ENCODE measurements around the gene USP34.
"Not testable (repeated sequence)": the region's sequence is repeated elsewhere in the genome, so short reads cannot be mapped to it uniquely, and the experiment has no call there.

USP34 gene

DNA sequence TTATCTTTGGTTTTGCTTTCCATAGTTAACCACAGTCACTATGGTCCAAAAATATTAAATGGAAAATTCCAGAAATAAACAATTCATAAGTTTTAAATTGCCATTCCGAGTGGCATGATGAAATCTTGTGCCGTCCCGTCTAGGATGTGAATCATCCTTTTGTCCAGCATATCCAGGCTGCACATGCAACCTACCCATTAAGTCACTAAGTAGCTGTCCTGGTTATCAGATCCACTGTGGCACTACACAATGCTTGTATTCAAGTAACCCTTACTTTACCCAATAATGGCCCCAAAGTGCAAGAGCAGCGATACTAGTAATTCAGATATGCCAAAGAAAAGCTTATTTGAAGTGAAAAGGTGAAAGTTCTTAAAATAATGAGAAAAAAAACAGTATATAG is 10.7 kb downstream of the USP34 start:
- DNase-seq (ENCODE audit: low spot score) = no peak

DNA sequence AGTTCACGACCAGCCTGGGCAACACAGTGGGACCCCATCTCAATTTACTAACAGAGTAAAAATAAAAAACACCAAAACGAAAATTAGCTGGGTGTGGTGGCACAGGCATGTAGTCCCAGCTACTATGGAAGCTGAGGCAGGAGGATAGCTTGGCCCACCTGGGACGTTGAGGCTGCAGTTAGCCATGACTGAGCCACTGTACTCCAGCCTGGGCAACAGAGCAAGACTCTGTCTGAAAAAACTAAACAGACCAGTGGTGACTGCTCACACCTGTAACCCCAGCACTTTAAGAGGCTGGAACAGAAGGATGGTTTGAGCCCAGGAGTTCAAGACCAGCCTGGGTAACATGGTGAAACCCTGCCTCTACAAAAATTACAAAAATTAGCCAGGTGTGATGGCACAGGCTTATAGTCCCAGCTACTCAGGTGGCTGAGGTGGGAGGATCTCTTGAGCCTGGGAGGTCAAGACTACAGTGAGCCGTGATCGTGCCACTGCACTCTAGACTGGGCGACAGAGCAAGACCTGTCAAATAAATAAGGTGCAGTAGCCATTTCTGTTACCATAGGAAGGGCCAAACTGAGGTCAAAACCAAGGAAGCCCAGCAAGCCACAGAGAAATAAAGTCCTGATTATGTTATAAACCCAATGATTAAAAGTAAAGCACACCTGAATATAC is 14.0 kb downstream of the USP34 start:
- no peak for DNase-seq (ENCODE audit: low spot score)

DNA sequence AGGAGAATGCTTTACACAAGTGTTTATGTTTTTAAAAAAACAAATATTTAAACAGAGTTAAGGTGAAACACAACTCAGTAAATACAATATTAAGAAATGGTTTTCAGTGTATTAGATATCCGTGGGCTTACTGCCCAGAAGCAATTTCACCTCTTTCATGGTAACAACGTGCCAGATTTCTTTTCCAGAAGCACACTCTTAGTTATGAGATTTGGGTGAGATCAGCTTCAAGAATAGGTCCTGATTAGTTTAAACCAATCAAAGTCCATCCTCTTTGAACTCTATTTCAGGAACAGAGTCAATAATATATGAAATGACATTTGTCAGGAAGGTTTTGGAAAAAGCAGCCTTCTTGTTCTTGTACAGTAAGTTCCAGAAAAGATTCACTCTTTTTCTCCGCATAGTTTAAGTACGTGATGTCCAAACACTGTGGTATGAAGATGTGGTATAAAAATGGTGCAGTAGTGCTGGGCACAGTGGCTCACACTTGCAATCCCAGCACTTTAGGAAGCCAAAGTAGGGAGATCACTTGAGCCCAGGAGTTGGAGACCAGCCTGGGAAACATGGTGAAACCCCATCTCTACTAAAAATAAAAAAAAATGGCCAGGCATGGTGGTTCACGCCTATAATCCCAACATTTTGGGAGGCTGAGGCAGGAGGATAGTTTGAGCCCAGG is 14.7 kb downstream of the USP34 start:
- DNase-seq (ENCODE audit: low spot score) = no peak

DNA sequence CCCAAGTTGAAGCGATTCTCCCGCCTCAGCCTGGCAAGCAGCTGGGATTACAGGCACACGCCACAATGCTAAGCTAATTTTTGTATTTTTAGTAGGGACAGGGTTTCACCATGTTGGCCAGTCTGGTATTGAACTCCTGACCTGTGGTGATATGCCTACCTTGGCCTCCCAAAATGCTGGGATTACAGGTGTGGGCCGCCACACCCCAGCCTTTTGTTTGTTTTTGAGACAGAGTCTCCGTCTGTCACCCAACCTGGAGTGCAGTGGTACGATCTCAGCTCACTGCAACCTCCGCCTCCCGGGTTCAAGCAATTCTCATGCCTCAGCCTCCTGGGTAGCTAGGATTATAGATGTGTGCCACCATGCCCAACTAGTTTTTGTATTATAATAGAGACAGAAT is 15.9 kb downstream of the USP34 start:
- not testable (repeated sequence) for DNase-seq (ENCODE audit: low spot score)

DNA sequence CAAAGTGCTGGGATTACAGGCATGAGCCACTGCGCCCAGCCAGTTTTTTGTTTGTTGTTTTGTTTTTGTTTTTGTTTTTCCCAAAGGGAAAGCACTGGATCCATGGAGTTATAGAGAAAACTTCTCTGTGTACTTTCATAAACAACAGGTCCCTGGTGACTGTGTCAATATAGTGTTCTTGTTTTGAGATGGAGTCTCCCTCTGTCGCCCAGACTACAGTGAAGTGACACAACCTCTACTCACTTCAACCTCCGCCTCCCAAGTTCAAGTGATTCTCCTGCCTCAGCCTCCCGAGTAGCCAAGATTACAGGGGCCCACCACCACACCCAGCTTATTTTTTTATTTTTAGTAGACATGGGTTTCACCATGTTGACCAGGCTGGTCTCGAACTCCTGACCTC is 16.5 kb downstream of the USP34 start:
- DNase-seq (ENCODE audit: low spot score) = no peak

DNA sequence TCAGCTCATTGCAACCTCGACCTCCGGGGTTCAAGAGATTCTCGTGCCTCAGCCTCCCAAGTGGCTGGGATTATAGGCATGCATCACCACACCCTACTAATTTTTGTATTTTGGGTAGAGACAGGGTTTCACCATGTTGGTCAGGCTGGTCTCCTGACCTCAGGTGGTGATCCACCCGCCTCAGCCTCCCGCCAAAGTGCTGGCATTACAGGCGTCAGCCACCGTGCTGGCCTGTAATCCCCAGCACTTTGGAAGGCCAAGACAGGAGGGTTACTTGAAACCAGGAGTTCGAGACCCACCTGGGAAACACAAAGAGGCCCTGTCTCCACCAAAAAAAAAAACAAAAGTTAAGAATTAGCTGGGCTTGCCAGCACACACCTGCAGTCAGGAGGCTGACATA is 18.5 kb downstream of the USP34 start:
- DNase-seq (ENCODE audit: low spot score) = no peak

DNA sequence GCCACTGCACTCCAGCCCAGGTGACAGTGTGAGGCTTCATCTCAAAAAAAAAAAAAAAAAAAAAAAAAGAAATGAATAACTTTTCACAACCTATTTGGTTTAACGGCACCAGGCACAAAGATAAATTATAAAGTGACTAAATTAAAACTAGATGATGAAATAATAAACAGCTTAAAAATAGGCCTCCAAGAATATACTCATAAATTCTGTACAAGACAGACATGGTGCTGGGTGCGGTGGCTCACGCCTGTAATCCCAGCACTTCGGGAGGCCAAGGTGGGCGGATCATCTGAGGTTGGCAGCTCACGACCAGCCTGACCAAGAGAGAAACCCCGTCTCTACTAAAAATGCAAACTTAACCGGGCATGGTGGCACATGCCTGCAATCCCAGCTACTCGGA is 19.7 kb downstream of the USP34 start:
- no peak for DNase-seq (ENCODE audit: low spot score)

DNA sequence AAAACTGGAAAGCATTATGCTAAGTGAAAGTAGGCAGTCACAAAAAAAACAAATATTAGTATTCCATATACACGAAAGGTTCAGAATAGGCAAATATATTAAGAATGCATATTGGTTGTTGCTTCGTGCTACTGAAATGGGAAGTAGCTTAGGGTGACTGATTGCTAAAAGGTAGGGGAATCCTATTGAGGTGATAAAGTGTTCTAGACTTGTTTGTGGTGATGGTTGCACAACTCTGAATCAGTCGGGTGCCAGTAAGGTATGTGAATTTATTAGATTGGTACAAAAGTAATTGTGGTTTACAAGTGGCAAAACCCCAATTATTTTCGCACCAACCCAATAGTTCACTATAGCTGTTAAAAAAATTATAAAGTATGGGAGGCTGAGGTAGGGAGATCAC is 20.7 kb downstream of the USP34 start:
- no peak for DNase-seq (ENCODE audit: low spot score)

DNA sequence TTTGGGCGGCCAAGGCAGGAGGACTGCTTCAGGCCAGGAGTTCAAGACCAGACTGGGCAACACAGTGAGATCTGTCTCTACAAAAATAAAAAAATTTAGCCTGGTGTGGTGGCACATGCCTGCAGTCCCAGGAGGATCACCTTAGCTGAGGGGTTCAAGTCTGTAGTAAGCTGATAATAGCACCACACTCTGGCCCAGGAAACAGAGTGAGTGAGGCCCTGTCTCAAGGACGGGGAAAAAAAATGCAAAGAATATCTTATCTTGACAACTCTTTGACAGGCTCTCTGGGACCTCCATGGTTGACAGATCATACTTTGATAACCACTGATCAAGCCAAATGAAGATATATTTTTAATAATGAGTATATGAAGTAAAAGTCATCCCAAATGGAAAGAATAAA is 22.7 kb downstream of the USP34 start:
- no peak for DNase-seq (ENCODE audit: low spot score)

DNA sequence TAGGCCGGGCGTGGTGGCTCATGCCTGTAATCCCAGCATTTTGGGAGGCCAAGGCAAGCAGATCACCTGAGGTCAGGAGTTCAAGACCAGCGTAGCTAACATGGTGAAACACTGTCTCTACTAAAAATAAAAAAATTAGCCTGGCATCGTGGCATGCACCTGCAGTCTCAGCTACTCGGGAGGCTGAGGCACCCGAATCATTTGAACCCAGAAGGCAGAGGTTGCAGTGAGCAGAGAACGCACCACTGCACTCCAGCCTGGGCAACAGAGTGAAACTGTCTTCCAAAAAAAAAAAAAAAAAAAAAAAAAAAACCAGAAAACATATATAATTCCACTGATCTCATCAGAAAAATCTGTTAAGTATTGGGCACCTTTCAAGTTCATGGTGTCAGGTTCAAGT is 23.9 kb downstream of the USP34 start:
- DNase-seq (ENCODE audit: low spot score) = not testable (repeated sequence)

DNA sequence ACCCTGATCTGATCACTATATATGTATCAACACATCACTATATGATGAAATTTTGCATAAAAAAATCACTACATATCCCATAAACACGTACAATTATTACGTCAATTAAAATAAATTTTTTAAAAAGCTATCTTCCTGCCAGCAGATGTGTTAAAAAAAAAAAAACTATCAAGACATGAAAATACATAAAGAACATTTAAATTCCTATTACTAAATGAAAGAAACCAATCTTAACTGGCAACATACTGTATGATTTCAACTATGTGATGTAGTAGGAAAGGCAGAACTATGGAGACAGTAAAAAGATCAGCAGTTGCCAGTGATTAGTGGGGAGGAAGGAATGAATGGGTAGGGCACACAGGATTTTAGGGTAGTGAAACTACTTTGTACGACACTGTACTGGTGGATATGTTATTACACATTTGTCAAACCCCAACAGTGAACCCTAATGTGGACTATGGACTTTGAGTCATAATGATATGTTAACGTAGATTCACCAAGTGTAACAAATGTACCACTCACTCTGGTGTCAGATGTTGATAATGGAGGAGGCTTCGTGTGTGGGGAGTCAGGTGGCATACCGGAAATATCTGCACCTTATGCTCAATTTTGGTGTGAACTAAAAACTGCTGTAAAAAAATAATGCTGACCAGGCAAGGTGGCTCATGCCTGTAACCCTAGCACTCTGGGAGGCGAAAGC is 27.4 kb downstream of the USP34 start:
- DNase-seq (ENCODE audit: low spot score) = no peak

DNA sequence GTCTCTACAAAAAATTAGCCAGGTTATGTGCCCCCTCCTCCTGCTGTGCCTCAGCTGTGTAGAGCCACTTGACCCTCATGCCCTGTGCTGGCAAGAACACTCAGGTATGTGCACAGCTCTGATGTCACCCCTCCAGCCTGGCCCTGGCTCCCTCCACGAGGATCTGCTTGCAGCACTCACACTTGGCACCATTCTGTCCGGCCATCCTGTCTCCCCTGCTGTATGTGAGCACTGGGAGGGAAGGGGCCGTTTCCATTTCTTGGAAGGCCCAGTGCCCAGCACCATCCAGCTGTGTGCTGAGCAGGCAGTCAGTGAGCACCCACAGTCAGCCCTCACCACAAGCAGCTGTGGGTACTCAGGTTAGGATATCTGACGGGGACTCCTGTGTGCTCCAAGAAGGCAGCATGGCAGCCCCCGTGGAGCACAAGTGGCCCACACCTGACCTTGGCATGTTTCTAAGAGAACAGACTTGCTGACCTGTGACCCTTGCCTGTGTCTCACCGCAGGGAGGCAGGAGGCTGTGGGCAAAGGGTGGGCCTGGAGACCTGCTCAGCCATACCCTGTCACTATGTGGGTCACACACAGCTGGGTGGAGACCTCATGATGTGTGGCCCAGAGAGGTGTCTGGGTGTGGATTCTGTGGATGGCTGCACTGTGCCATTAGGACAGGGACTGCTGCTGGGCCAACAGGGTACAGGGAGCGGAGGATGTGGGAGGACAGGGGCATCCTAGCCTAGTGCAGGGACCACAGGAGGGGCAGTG is 31.5 kb downstream of the USP34 start:
- DNase-seq (ENCODE audit: low spot score) = no peak

DNA sequence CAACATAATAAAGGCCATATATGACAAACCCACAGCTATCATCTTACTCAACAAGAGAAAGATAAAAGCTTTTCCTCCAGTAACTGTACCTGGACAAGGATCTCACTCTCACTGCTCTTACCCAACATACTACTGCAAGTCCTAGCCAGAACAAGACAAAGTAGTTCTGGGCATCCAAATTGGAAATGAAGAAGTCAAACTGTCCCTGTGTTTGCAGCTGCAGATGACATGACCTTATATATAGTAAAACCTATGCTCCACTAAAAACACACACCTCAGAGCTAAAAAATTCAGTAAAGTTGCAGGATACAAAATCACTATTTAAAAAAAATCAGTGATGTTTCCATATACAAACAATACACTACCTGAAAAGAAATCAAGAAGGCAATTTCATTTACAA is 32.2 kb downstream of the USP34 start:
- no peak for DNase-seq (ENCODE audit: low spot score)

DNA sequence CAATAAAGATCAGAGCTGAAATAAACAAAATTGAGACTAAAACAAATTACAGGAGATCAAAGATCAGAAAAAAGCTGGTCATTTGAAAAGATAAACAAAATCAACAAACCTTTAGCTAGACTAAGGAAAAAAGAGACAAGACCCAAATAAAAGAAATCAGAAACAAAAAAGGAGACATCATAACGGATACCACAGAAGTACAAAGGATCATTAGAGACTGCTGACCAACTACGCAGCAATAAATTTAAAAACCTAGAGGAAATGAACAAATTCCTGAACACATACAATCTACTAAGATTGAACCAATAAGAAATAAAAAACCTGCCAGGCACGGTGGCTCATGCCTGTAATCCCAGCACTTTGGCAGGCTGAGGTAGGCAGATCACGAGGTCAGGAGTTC is 33.7 kb downstream of the USP34 start:
- no peak for DNase-seq (ENCODE audit: low spot score)

DNA sequence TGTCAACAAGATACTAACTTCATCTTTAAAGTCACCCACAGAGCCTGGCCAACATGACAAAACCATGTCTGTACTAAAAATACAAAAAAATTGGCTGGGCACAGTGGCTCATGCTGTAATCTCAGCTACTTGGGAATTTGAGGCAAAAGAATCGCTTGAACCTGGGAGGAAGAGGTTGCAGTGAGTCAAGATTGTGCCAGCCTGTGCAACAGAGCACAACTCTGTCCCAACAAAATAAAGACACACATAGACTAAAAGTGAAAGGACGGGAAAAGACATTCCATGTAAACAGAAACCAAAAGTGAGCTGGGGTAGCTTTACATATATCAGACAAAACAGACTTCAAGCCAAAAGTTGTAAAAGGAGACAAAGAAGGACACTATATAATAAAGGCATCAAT is 34.8 kb downstream of the USP34 start:
- no peak for DNase-seq (ENCODE audit: low spot score)

DNA sequence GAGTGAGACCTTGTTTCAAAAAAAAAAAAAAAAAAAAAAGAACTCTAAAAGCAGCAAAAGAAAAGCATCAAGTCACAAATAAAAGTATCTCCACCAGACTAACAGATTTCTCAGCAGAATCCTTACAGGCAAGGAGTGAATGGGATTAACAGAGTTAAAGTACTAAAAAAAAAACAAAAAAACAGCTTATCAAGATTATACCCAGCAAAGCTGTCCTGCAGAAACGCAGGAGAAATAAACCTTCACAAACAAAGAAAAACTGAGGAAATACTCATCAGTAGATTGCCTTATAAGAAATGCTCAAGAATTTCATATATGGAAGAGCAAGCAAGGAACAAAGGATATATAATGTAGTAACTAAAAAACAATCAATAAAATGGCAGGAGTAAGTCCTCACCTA is 35.6 kb downstream of the USP34 start:
- no peak for DNase-seq (ENCODE audit: low spot score)

DNA sequence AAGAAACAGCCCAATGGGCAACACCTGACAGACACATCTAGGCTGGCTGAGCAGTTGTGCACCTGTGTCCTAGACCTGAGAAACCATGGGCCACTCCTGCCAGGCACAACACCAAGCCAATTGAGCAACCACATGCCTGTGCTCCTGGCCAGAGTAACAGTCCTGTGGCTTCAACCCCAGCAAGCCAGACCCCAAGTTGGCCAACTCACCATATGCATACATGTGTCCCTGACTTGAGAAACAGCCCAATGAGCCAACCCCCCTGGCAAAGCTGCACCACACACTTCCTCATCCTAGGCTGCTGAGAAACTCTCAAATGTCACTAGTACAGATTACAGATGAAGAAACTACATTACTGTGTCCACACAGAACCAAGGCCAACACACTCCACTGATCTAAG is 36.6 kb downstream of the USP34 start:
- DNase-seq (ENCODE audit: low spot score) = no peak

DNA sequence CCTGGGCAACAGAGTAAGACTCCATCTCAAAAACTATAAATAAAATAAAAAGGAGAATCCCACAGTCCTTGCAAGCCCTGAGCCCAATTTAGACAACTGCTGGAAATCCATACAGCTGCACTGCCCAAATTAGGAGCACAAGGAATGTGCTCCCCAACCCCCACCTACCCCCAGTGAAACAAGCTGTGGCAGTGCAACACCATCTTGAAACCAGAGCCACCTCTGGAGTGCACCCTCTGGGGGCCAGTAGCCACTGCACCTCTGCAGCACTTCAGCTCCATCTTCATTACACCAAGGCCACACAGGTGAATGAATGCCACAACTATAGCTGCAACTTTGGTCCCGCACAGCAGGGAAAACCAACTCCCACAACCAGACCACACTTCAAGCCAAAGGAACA is 37.3 kb downstream of the USP34 start:
- DNase-seq (ENCODE audit: low spot score) = no peak

DNA sequence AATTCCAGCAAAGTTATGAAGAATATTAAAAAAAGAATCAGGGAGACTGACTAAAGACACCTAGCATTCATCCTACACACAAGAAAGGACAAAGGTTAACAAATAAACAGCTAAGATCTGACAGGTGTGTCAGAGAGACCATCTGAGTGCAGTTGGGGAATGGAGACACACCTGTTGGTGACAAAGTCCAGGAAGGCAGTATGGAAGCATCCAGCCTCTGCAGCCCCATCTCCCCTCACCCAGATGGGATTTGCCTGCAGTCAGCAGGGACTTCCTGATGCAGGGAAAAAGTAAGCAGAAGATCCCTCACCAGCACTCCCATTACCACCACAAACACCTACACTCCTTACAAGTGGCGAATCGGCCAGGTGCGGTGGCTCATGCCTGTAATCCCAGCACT is 37.9 kb downstream of the USP34 start:
- DNase-seq (ENCODE audit: low spot score) = no peak

DNA sequence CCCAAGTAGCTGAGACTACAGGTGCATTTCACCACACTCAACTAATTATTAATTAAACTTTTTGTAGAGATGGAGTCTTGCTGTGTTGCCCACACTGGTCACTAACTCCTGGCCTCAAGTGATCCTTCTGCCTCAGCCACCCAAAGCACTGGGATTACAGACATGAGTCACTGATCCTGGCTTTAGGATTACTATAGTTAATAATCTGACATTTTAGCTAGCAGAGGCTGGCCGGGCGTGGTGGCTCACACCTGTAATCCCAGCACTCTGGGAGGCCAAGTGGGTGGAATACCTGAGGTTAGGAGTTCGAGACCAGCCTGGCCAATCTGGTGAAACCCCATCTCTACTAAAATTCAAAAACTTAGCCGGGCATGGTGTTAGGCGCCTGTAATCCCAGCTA is 39.5 kb downstream of the USP34 start:
- DNase-seq (ENCODE audit: low spot score) = no peak

DNA sequence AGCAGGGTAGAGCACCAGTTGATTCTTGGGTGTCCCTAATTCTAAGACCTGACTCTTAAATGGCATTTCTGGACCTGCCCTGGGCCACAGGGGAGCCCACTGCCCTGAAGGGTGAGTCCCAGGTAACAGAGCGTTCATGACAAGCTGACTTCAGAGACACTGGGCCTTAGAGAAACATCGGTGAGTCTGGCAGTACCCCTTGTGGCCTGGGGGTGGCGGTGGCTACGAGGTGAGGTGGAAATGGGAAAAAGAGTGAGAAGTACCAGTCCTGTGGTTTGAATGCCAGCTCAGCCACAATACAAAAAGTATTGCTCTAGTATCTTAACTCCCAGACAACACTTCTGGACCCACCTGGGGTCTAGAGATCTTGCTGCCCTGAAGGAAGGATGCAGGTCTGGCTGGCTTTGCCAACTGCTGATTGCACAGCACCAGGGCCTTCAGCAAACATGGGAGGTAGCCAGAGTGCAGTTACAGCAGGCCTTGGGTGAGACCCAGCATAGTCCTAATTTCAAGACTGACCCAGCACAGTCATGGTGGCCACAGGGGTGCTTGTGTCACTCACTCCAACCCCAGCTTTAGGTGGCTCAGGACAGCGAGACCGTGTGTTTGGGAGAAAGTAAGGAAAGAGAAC is 44.5 kb downstream of the USP34 start:
- peak; percentile 71 for DNase-seq (ENCODE audit: low spot score)

DNA sequence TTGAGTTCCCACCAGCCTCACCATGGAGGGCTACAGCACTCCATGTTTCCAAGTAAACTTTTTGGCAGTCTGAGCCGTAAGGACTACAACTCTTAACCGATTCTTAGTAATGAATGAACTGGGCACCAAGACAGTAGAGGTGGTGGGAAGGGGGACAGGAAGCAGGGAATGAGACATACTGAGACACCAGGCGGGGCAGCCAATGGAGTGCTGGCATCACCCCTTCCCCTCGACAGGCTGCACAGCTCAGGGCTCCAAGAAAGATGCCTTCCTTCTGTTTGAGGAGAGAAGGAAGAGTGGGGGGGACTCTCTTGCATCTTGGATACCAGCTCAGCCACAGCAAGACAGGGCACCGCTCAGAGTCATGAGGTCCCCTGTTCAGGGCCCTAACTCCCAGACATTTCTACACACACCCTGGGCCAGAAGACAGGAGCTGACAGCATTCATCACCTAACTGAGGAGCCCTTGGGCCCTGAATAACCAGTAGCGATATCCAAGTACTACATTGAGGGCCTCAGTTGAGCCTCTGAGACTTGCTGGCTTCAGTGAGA is 45.2 kb downstream of the USP34 start:
- no peak for DNase-seq (ENCODE audit: low spot score)
